ENCODE data around the gene HSD11B2.

Gene HSD11B2

DNA sequence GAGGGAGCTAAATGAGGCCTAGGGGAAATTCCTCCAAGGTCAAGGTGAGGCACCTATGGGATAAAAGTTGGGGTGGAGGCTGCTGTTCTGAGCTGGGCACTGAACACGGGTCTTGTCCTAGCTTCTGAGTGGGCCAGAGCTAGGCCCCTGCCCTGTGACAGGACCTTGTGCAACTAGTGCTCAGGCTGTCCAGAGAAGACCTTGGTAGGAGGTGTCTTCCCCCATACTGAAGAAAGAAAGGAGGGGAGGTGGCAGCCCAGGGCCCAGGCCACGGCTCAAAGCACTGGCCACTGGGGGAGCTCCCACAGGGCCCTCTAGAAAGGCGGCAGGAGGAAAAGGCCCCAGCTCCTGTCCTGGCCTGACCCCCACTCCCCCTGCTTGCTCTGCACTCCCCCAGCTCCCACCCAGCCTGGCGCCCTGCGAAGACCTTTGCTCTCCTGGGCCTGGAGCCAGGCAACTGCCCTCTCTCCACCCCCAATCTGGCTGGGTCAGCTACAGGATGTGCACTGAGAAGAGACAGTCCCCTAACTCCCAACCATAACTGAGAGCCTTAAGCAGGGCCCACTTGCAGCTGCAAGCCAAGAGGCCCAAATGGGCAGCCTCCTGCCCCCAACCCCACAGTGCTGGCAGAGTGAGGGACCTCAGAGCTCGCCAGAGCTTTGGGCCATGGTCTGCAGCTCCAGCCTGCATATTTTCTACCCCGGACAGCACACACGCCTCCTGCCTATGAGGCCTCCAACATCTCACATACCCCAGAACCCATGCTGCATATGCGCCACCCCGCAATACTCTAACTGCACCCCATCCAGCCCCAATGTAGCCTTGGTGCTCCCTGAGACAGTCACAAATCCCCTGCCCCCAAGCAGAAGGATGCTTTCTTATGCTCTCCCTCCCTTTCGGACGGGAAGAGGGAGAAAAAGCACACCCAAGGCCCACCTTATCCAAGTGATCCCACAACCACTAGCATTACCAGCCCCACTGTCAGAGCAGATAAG, 15.3 kb downstream of the HSD11B2 start:
- no peak overlapping the region for H3K27ac ChIP-seq (ENCODE audit: low read depth, low read length)
- H3K4me1 ChIP-seq (ENCODE audit: control insufficient read depth, insufficient read depth, low read length, unreplicated experiment): peaks cover 19% of the 10 kb centered on the region
- peaks cover 9% of the 10 kb centered on the region for H3K79me2 ChIP-seq (ENCODE audit: control insufficient read depth, insufficient read depth, low read length, unreplicated experiment)
- H3K27me3 ChIP-seq (ENCODE audit: insufficient read depth, low read length): no peaks in the 10 kb centered on the region
- H3K36me3 ChIP-seq (ENCODE audit: insufficient read depth, low read length): no peaks in the 10 kb centered on the region
- H3K4me3 ChIP-seq (ENCODE audit: low read depth, low read length): no peak overlapping the region
- H2AFZ ChIP-seq (ENCODE audit: low read length, unreplicated experiment): no peak overlapping the region

DNA sequence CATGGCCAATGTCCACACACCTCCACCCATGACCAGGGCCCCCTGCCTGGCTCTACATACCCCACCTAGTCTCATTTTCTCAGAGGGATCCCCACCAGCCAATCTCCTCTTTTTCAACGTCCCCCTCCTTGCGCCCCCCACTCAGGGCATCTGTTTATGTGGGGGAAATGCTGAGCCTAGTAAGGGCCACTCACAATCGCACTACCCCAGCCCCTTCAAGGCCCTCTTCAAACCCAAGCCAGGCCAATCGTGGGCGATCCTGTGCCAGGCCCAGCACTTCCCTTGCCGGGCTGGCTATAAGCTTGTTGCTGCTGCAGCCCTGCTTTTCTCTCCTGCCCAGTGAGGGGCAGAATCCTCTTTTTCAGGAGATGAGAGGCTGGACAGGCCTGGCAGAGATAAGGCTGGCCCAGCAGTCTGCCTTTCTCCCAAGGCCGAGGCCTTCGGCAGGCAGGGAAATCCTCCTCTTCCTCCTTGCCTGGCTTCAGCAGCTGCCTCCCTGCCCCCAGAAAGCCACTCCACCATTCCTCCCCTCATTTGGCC, 16.1 kb downstream of the HSD11B2 start:
- Histone ChIP-seq H3K27ac (ENCODE audit: low read depth, low read length) (no peak overlapping the region), H3K4me1 (ENCODE audit: control insufficient read depth, insufficient read depth, low read length, unreplicated experiment) (peaks cover 19% of the 10 kb centered on the region), H2AFZ (ENCODE audit: low read length, unreplicated experiment) (no peak overlapping the region), H3K27me3 (ENCODE audit: insufficient read depth, low read length) (no peaks in the 10 kb centered on the region), H3K36me3 (ENCODE audit: insufficient read depth, low read length) (no peaks in the 10 kb centered on the region), H3K79me2 (ENCODE audit: control insufficient read depth, insufficient read depth, low read length, unreplicated experiment) (peaks cover 9% of the 10 kb centered on the region), H3K4me3 (ENCODE audit: low read depth, low read length) (no peak overlapping the region)

GRCh38 chr16:67447508-67448076, 16.7 kb downstream of the HSD11B2 start:
- Histone ChIP-seq H3K36me3 (ENCODE audit: insufficient read depth, low read length) (no peaks in the 10 kb centered on the region), H2AFZ (ENCODE audit: low read length, unreplicated experiment) (no peak overlapping the region), H3K4me3 (ENCODE audit: low read depth, low read length) (no peak overlapping the region), H3K27me3 (ENCODE audit: insufficient read depth, low read length) (no peaks in the 10 kb centered on the region), H3K27ac (ENCODE audit: low read depth, low read length) (no peak overlapping the region), H3K79me2 (ENCODE audit: control insufficient read depth, insufficient read depth, low read length, unreplicated experiment) (peaks cover 9% of the 10 kb centered on the region), H3K4me1 (ENCODE audit: control insufficient read depth, insufficient read depth, low read length, unreplicated experiment) (peaks cover 19% of the 10 kb centered on the region)

DNA sequence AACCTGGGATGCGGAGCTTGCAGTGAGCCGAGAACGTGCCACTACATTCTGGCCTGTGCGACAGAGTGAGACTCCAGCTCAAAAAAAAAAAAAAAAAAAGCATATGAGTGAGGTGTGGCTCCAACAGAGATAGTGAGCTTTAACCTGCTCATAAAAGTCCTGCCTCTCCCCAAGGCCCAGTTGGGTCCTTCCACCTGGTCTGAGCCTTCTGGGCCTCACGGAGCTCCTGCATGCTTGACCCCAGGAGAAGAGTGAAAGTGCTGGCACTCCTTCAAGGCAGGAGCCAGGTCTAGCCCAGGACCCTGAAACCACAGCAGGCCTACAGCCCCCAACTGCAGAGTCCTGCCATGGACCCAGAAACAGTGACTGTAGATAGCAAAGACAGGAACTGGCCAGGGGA, 17.7 kb downstream of the HSD11B2 start:
- Histone ChIP-seq H3K27me3 (ENCODE audit: insufficient read depth, low read length) (no peaks in the 10 kb centered on the region), H3K4me1 (ENCODE audit: control insufficient read depth, insufficient read depth, low read length, unreplicated experiment) (peaks cover 19% of the 10 kb centered on the region), H3K79me2 (ENCODE audit: control insufficient read depth, insufficient read depth, low read length, unreplicated experiment) (peaks cover 9% of the 10 kb centered on the region), H3K27ac (ENCODE audit: low read depth, low read length) (no peak overlapping the region), H2AFZ (ENCODE audit: low read length, unreplicated experiment) (no peak overlapping the region), H3K4me3 (ENCODE audit: low read depth, low read length) (no peak overlapping the region), H3K36me3 (ENCODE audit: insufficient read depth, low read length) (peaks cover 2% of the 10 kb centered on the region; the same call in 1 of the 2 replicates)

GRCh38 chr16:67449336-67449735, 18.4 kb downstream of the HSD11B2 start:
- H3K27me3 ChIP-seq (ENCODE audit: insufficient read depth, low read length): no peaks in the 10 kb centered on the region
- peaks cover 19% of the 10 kb centered on the region for H3K4me1 ChIP-seq (ENCODE audit: control insufficient read depth, insufficient read depth, low read length, unreplicated experiment)
- no peak overlapping the region for H3K4me3 ChIP-seq (ENCODE audit: low read depth, low read length)
- H3K27ac ChIP-seq (ENCODE audit: low read depth, low read length): no peak overlapping the region
- no peak overlapping the region for H2AFZ ChIP-seq (ENCODE audit: low read length, unreplicated experiment)
- H3K36me3 ChIP-seq (ENCODE audit: insufficient read depth, low read length): peaks cover 3% of the 10 kb centered on the region; the same call in 1 of the 2 replicates
- H3K79me2 ChIP-seq (ENCODE audit: control insufficient read depth, insufficient read depth, low read length, unreplicated experiment): peaks cover 12% of the 10 kb centered on the region

DNA sequence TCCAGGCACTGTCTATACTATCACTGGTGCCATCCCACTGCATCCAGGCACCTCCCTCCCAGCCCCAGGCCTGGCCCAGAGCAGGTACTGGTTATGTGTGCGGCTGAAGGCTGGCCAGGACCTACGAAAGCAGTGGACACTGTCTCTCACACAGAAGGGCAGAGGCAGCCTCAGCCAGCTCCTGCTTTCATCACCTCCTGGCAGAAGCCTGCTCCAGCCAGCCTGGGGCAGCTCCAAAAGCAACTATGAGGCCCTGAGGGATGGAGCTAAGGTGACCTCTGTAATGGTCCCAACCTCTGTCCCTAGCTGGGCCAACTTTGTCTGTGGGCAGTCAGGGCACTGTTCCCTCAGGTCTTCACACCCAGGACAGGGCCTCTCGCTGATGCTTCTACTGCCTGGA, 18.8 kb downstream of the HSD11B2 start:
- Histone ChIP-seq H3K4me3 (ENCODE audit: low read depth, low read length) (no peak overlapping the region), H3K4me1 (ENCODE audit: control insufficient read depth, insufficient read depth, low read length, unreplicated experiment) (peaks cover 15% of the 10 kb centered on the region), H2AFZ (ENCODE audit: low read length, unreplicated experiment) (no peak overlapping the region), H3K36me3 (ENCODE audit: insufficient read depth, low read length) (peaks cover 3% of the 10 kb centered on the region; the same call in 1 of the 2 replicates), H3K79me2 (ENCODE audit: control insufficient read depth, insufficient read depth, low read length, unreplicated experiment) (peaks cover 12% of the 10 kb centered on the region), H3K27ac (ENCODE audit: low read depth, low read length) (no peak overlapping the region), H3K27me3 (ENCODE audit: insufficient read depth, low read length) (no peaks in the 10 kb centered on the region)

DNA sequence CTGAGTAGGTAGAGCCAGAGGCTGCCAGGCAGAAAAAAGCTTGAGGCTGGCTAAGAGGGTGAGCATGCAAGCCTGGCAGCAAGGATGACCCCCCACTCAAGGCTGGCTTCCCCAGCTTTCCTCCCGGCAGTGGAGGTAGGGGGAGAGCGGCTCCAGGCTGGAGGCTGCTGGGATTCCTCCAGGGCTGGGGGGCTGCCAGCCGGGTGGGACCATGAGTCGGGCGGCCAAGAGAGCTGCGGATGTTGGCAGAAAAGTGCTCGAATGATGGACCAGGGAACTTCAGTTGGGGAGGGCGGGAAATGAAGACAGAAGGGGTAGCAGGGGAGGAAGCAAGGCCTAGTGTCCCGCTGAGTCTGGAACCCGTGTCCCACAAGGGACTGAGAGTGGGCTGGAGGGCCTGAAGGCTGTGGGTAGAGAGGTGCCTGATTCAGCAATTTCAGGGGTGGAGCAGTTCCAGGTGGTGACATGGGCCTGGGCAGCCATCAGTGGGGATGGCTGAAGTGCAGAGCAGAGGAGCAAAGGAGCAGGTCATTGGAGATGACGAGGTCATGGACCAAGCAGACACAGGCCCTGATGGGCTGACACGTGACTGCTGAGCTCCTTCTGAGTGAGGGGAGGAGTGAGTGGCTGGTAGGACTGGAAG, 20.3 kb downstream of the HSD11B2 start:
- Histone ChIP-seq H2AFZ (ENCODE audit: low read length, unreplicated experiment) (no peak overlapping the region), H3K4me3 (ENCODE audit: low read depth, low read length) (no peak overlapping the region), H3K27me3 (ENCODE audit: insufficient read depth, low read length) (no peaks in the 10 kb centered on the region), H3K36me3 (ENCODE audit: insufficient read depth, low read length) (peaks cover 3% of the 10 kb centered on the region; the same call in 1 of the 2 replicates), H3K27ac (ENCODE audit: low read depth, low read length) (no peak overlapping the region), H3K79me2 (ENCODE audit: control insufficient read depth, insufficient read depth, low read length, unreplicated experiment) (peaks cover 12% of the 10 kb centered on the region), H3K4me1 (ENCODE audit: control insufficient read depth, insufficient read depth, low read length, unreplicated experiment) (peaks cover 7% of the 10 kb centered on the region)

- Histone ChIP-seq H3K4me1 (ENCODE audit: control insufficient read depth, insufficient read depth, low read length, unreplicated experiment) (peaks cover 5% of the 10 kb centered on the region), H3K27me3 (ENCODE audit: insufficient read depth, low read length) (no peaks in the 10 kb centered on the region), H3K36me3 (ENCODE audit: insufficient read depth, low read length) (peaks cover 3% of the 10 kb centered on the region; the same call in 1 of the 2 replicates), H3K4me3 (ENCODE audit: low read depth, low read length) (no peak overlapping the region), H3K79me2 (ENCODE audit: control insufficient read depth, insufficient read depth, low read length, unreplicated experiment) (peaks cover 11% of the 10 kb centered on the region), H2AFZ (ENCODE audit: low read length, unreplicated experiment) (no peak overlapping the region), H3K27ac (ENCODE audit: low read depth, low read length) (no peak overlapping the region)
Measured at GRCh38 chr16:67451704-67452435, 20.9 kb downstream of the HSD11B2 start.

GRCh38 chr16:67454104-67454503, 23.2 kb downstream of the HSD11B2 start:
- Histone ChIP-seq H3K4me3 (ENCODE audit: low read depth, low read length) (no peak overlapping the region), H3K36me3 (ENCODE audit: insufficient read depth, low read length) (peaks cover 3% of the 10 kb centered on the region; the same call in 1 of the 2 replicates), H3K4me1 (ENCODE audit: control insufficient read depth, insufficient read depth, low read length, unreplicated experiment) (peaks cover 15% of the 10 kb centered on the region), H3K79me2 (ENCODE audit: control insufficient read depth, insufficient read depth, low read length, unreplicated experiment) (peaks cover 15% of the 10 kb centered on the region), H3K27me3 (ENCODE audit: insufficient read depth, low read length) (no peaks in the 10 kb centered on the region), H3K27ac (ENCODE audit: low read depth, low read length) (no peak overlapping the region), H2AFZ (ENCODE audit: low read length, unreplicated experiment) (no peak overlapping the region)

GRCh38 chr16:67454852-67455251, 23.9 kb downstream of the HSD11B2 start:
- Histone ChIP-seq H3K27ac (ENCODE audit: low read depth, low read length) (no peak overlapping the region), H3K4me3 (ENCODE audit: low read depth, low read length) (no peak overlapping the region), H3K4me1 (ENCODE audit: control insufficient read depth, insufficient read depth, low read length, unreplicated experiment) (peaks cover 22% of the 10 kb centered on the region), H3K79me2 (ENCODE audit: control insufficient read depth, insufficient read depth, low read length, unreplicated experiment) (peaks cover 23% of the 10 kb centered on the region), H3K36me3 (ENCODE audit: insufficient read depth, low read length) (peaks cover 3% of the 10 kb centered on the region; the same call in 1 of the 2 replicates), H2AFZ (ENCODE audit: low read length, unreplicated experiment) (no peak overlapping the region), H3K27me3 (ENCODE audit: insufficient read depth, low read length) (no peaks in the 10 kb centered on the region)
